HCT116 (cell line): ENCODE measurements around the gene CNOT2. TPM values are rescaled to one million over a fixed set of nuclear protein-coding genes. Genes with fewer than 3 reads are reported as not detected.
A peak's percentile ranks its signal among the peaks of the same experiment; 100 is the strongest.

Source experiments
- ATAC-seq: fragments of 200-7000 bp; cut with Tn5 transposase; 2 replicates; pipeline ENCODE4 v1.9.1; 2020; ENCODE audit warnings: mild to moderate bottlenecking, moderate library complexity
- BruUV-seq: library from RNA; stranded (reverse); fragments of 400-500 nt; replicated peaks from 2 replicates; lab custom pipeline; 2021; lab: Mats Ljungman, UMichigan
- CTCF ChIA-PET: fragments of 300-600 bp; sonication (Branson Sonifier 250); formaldehyde crosslinking; loops from one replicate; lab custom pipeline; 2021; ENCODE audit warnings: antibody characterized with exemption; lab: Charles Lee
- POLR2A ChIA-PET: fragments of 300-600, 350-600 bp; sonication (Branson Sonifier 250); formaldehyde crosslinking; loops from one replicate; lab custom pipeline; 2021; ENCODE audit warnings: antibody characterized with exemption; lab: Charles Lee
- RAD21 ChIA-PET, 2 experiments: fragments of 300-600 bp; sonication (Branson Sonifier 250); formaldehyde crosslinking; loops; one replicate each; lab custom pipeline; 2023; ENCODE audit warnings: low total read pairs in 2 of 2; ENCODE audit not compliant: uncharacterized antibody in 2 of 2, unreplicated experiment in 2 of 2, low non-redundant PET in 1 of 2; lab: Charles Lee
- DNase-seq: peaks from one replicate; pipeline ENCODE4 v3.0.0-alpha.2; 2010; ENCODE audit warnings: low read depth, low spot score
- H2AFZ ChIP-seq: fragments of 200-600 bp; shearing (Covaris generic), sonication (generic); 2 replicates; pipeline ENCODE4 v1.6.1; 2017; ENCODE audit warnings: low read depth, mixed run types, mixed read lengths, antibody characterized with exemption, low read length; ENCODE audit not compliant: poor library complexity, severe bottlenecking
- H3K27ac ChIP-seq: 2 replicates; pipeline ENCODE4 v1.5.1; 2012; ENCODE audit warnings: low read depth, low read length
- H3K27me3 ChIP-seq: fragments of 200-600 bp; sonication (generic); 2 replicates; pipeline ENCODE4 v1.6.1; 2016; ENCODE audit warnings: mixed run types, low read length, mixed read lengths; ENCODE audit not compliant: insufficient read depth
- H3K36me3 ChIP-seq, 2 experiments: fragments of 200-500 bp in 1 of 2; fragments of 200-600 bp in 1 of 2; sonication (Bioruptor generic) in 1 of 2; sonication (generic) in 1 of 2; 2 replicates each; pipeline versions ENCODE4 v1.5.1 to v1.6.1; 2014 to 2016; ENCODE audit warnings: low read length in 2 of 2, inconsistent platforms in 1 of 2, mixed read lengths in 1 of 2, mixed run types in 1 of 2; ENCODE audit not compliant: insufficient read depth in 2 of 2, control insufficient read depth in 1 of 2
- H3K4me1 ChIP-seq, 2 experiments: fragments of 200-600 bp in 1 of 2; sonication (generic) in 1 of 2; 2 replicates each; pipeline versions ENCODE4 v1.5.1 to v1.6.1; 2012 to 2017; ENCODE audit warnings: low read length in 2 of 2, inconsistent platforms in 1 of 2, mild to moderate bottlenecking in 1 of 2, mixed read lengths in 1 of 2, mixed run types in 1 of 2, moderate library complexity in 1 of 2; ENCODE audit not compliant: insufficient read depth in 2 of 2, control insufficient read depth in 1 of 2
- H3K4me2 ChIP-seq: fragments of 200-600 bp; sonication (generic); 2 replicates; pipeline ENCODE4 v1.6.1; 2017; ENCODE audit warnings: mixed run types, low read length, mixed read lengths
- H3K4me3 ChIP-seq, 2 experiments: fragments of 200-600 bp in 1 of 2; sonication (generic) in 1 of 2; replicated peaks in 1 of 2; 2 replicates each; pipeline ENCODE4 v1.5.1; 2011 to 2016; ENCODE audit warnings: low read length in 2 of 2, control low read depth in 1 of 2, low read depth in 1 of 2, mild to moderate bottlenecking in 1 of 2, mixed read lengths in 1 of 2, mixed run types in 1 of 2
- H3K79me2 ChIP-seq: fragments of 200-600 bp; sonication (generic); 2 replicates; pipeline ENCODE4 v1.6.1; 2017; ENCODE audit warnings: mild to moderate bottlenecking, mixed run types, low read length, moderate library complexity, mixed read lengths; ENCODE audit not compliant: insufficient read depth
- H3K9ac ChIP-seq: fragments of 200-600 bp; sonication (generic); 2 replicates; pipeline ENCODE4 v1.6.1; 2016; ENCODE audit warnings: low read length, mixed read lengths
- H3K9me2 ChIP-seq: fragments of 200-600 bp; sonication (generic), shearing (Covaris generic); 2 replicates; pipeline ENCODE4 v1.6.1; 2017; ENCODE audit warnings: mixed run types, mild to moderate bottlenecking, moderate library complexity; ENCODE audit not compliant: insufficient read depth
- H3K9me3 ChIP-seq, 2 experiments: fragments of 200-500 bp in 1 of 2; fragments of 200-600 bp in 1 of 2; sonication (Bioruptor generic) in 1 of 2; sonication (generic) in 1 of 2; 2 replicates each; pipeline ENCODE4 v1.6.1; 2014 to 2017; ENCODE audit warnings: low read length in 2 of 2, mixed read lengths in 2 of 2, inconsistent platforms in 1 of 2, low read depth in 1 of 2, mild to moderate bottlenecking in 1 of 2, mixed run types in 1 of 2, moderate library complexity in 1 of 2; ENCODE audit not compliant: control insufficient read depth in 1 of 2, insufficient read depth in 1 of 2
- H4K20me1 ChIP-seq: fragments of 200-600 bp; sonication (generic), shearing (Covaris generic); 2 replicates; pipeline ENCODE4 v1.6.1; 2017; ENCODE audit warnings: mixed run types, mild to moderate bottlenecking, moderate library complexity; ENCODE audit not compliant: insufficient read depth
- CBX3 ChIP-seq: IDR thresholded peaks from 2 replicates; pipeline ENCODE4 v1.6.1; 2012; ENCODE audit warnings: low read depth
- ELF1 ChIP-seq: IDR thresholded peaks from 2 replicates; pipeline ENCODE4 v1.6.1; 2012; ENCODE audit warnings: low read depth, borderline replicate concordance
- JUND ChIP-seq: IDR thresholded peaks from 2 replicates; pipeline ENCODE4 v1.6.1; 2012
- SP1 ChIP-seq: IDR thresholded peaks from 2 replicates; pipeline ENCODE4 v1.6.1; 2012; ENCODE audit warnings: low read depth
- TCF7L2 ChIP-seq: IDR thresholded peaks from 2 replicates; pipeline ENCODE4 v1.7.0; 2011; ENCODE audit warnings: borderline replicate concordance, inconsistent platforms; ENCODE audit not compliant: insufficient read depth, insufficient read length; ENCODE audit errors: extremely low read depth
- ZFX ChIP-seq: fragments of 450-650 bp; IDR thresholded peaks from 2 replicates; pipeline ENCODE4 v1.6.1; 2017
- ZNF274 ChIP-seq: fragments of 200-500 bp; sonication (Bioruptor generic); IDR thresholded peaks from 2 replicates; pipeline ENCODE4 v1.6.1; 2014; ENCODE audit warnings: mild to moderate bottlenecking, low read depth, low read length, inconsistent platforms
- intact Hi-C: fragments of 100-400 bp; cut with micrococcal nuclease; formaldehyde crosslinking; loops from 2 replicates; pipeline ENCODE4 v1.10.0; 2022
- total RNA-seq: library from RNA; stranded (reverse); gene quantifications from one replicate; pipeline ENCODE4 v1.2.1, GENCODE V29; 2021; ENCODE audit not compliant: unreplicated experiment
- TF ChIP-seq, protein P1 (sequence below): IDR thresholded peaks from 2 replicates; pipeline ENCODE4 v1.6.1; 2012; ENCODE audit warnings: low read depth
- TF ChIP-seq, protein P2 (sequence below): IDR thresholded peaks from 2 replicates; pipeline ENCODE4 v1.6.1; 2012
- TF ChIP-seq, protein P3 (sequence below): IDR thresholded peaks from 2 replicates; pipeline ENCODE4 v1.6.1; 2011; ENCODE audit warnings: mild to moderate bottlenecking, low read length, moderate library complexity; ENCODE audit not compliant: insufficient replicate concordance; ENCODE audit errors: extremely low read depth

The CNOT2 gene
- total RNA-seq, 1 experiment from 2014 or later = 58.7 TPM

DNA sequence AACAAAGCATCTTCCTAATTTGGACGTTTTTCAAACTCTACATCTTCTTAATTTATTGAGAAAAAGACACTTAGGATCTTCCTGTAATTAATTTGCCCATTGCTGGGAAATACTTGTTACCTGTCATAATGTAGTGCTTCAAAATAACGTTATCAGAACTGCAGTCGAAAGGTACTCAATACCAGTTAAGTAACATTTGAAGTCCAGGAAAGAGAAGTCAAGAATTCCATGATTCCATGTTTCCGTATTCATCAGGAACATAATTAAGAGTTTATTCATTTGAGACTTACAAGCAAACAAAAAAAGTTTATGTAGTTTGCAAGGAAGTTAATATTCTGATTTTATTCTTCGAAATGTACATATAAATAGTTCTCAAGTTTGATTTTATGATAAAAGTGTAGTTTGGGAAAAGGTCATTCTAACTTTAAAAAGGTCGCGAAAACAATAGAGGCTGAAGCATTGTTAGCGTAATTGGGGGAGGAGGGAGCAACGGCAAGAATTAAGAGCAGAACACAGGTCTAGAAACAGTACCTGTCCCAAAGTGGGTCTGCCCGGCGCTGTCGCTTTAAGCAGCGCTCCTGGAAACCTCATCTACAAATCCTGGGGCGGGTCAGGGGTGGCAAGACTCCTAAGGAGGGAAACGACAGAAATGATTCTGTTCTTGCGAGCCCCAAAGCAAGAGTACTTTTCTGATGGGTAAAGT is 121.6 kb downstream of the CNOT2 start (continued):
- TF ChIP-seq ELF1 = no peak
- TF ChIP-seq, all 23 proteins: peak for 0

DNA sequence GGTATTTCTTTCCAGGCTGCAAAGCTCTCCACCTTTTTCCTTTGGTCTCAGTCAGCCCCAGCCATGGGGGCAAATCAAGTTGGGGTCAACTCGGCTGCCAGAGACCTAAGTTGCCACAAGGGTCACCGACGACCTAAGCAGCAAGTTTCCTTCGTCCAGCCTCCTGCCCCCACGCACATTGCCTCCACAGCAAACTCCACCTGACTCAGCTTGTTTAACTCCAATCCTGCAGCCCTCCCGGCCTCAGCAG is 122.1 kb downstream of the CNOT2 start:
- DNase-seq (no peak), ATAC-seq (no peak)
- intact Hi-C loops = loop anchor here (5.0 to 10.0 kb wide), 2 partner anchors 123 to 461 kb away; partner anchors contain the start of gene CNOT2
- no peaks in the 10 kb centered on the region for H3K9me3 ChIP-seq
- peak overlapping the region; percentile 56 to 76 for H3K4me3 ChIP-seq
- H4K20me1 ChIP-seq = no peaks in the 10 kb centered on the region
- no TSS peak for BruUV-seq
- peak overlapping the region; percentile 92 for H3K4me2 ChIP-seq
- peak overlapping the region; percentile 88 for H2AFZ ChIP-seq
- TF ChIP-seq, protein P1, sequence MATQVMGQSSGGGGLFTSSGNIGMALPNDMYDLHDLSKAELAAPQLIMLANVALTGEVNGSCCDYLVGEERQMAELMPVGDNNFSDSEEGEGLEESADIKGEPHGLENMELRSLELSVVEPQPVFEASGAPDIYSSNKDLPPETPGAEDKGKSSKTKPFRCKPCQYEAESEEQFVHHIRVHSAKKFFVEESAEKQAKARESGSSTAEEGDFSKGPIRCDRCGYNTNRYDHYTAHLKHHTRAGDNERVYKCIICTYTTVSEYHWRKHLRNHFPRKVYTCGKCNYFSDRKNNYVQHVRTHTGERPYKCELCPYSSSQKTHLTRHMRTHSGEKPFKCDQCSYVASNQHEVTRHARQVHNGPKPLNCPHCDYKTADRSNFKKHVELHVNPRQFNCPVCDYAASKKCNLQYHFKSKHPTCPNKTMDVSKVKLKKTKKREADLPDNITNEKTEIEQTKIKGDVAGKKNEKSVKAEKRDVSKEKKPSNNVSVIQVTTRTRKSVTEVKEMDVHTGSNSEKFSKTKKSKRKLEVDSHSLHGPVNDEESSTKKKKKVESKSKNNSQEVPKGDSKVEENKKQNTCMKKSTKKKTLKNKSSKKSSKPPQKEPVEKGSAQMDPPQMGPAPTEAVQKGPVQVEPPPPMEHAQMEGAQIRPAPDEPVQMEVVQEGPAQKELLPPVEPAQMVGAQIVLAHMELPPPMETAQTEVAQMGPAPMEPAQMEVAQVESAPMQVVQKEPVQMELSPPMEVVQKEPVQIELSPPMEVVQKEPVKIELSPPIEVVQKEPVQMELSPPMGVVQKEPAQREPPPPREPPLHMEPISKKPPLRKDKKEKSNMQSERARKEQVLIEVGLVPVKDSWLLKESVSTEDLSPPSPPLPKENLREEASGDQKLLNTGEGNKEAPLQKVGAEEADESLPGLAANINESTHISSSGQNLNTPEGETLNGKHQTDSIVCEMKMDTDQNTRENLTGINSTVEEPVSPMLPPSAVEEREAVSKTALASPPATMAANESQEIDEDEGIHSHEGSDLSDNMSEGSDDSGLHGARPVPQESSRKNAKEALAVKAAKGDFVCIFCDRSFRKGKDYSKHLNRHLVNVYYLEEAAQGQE = no peak
- no peak for TF ChIP-seq TCF7L2
- TF ChIP-seq SP1 = no peak
- TF ChIP-seq JUND = no peak
- TF ChIP-seq, protein P2, sequence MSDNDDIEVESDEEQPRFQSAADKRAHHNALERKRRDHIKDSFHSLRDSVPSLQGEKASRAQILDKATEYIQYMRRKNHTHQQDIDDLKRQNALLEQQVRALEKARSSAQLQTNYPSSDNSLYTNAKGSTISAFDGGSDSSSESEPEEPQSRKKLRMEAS = no peak
- TF ChIP-seq CBX3 = no peak
- TF ChIP-seq ZNF274 = no peak
- TF ChIP-seq, protein P3, sequence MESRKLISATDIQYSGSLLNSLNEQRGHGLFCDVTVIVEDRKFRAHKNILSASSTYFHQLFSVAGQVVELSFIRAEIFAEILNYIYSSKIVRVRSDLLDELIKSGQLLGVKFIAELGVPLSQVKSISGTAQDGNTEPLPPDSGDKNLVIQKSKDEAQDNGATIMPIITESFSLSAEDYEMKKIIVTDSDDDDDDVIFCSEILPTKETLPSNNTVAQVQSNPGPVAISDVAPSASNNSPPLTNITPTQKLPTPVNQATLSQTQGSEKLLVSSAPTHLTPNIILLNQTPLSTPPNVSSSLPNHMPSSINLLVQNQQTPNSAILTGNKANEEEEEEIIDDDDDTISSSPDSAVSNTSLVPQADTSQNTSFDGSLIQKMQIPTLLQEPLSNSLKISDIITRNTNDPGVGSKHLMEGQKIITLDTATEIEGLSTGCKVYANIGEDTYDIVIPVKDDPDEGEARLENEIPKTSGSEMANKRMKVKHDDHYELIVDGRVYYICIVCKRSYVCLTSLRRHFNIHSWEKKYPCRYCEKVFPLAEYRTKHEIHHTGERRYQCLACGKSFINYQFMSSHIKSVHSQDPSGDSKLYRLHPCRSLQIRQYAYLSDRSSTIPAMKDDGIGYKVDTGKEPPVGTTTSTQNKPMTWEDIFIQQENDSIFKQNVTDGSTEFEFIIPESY = no peak
- TF ChIP-seq ZFX = no peak
- no peaks in the 10 kb centered on the region for H3K36me3 ChIP-seq
- ChIA-PET POLR2A (no interaction called here), RAD21 (no interaction called here), CTCF (no interaction called here)
- H3K9ac ChIP-seq = peak overlapping the region; percentile 52
- H3K4me1 ChIP-seq = peaks cover 0 to 17% of the 10 kb centered on the region in 2 experiments; a peak in 3 of 4 replicates
- H3K9me2 ChIP-seq = no peaks in the 10 kb centered on the region
- no peaks in the 10 kb centered on the region for H3K79me2 ChIP-seq
- H3K27me3 ChIP-seq = no peaks in the 10 kb centered on the region
- peak overlapping the region; percentile 42; the same call in 1 of the 2 replicates for H3K27ac ChIP-seq
